NT2/D1 (cell line): Measurements from ENCODE around the gene NPC2.

Source experiments
- DNase-seq: peaks from one replicate; pipeline ENCODE4 v3.0.0-alpha.2; 2011; ENCODE audit warnings: low read depth, low spot score
- H3K27me3 ChIP-seq: 2 replicates; pipeline ENCODE4 v1.6.0; 2011; ENCODE audit warnings: mild to moderate bottlenecking; ENCODE audit not compliant: insufficient read length, insufficient read depth
- H3K36me3 ChIP-seq: 2 replicates; pipeline ENCODE4 v1.6.1; 2011; ENCODE audit warnings: mild to moderate bottlenecking, low read length, mixed read lengths; ENCODE audit not compliant: insufficient read depth, insufficient read length
- H3K4me1 ChIP-seq: 2 replicates; pipeline ENCODE4 v1.5.1; 2011; ENCODE audit not compliant: insufficient read depth, insufficient read length
- H3K4me3 ChIP-seq: 2 replicates; pipeline ENCODE4 v1.5.1; 2011; ENCODE audit warnings: low read depth; ENCODE audit not compliant: insufficient read length
- H3K9ac ChIP-seq: 2 replicates; pipeline ENCODE4 v1.6.0; 2011; ENCODE audit warnings: low read depth; ENCODE audit not compliant: insufficient read length
- H3K9me3 ChIP-seq: 2 replicates; pipeline ENCODE4 v1.5.1; 2011; ENCODE audit warnings: mild to moderate bottlenecking, low read length; ENCODE audit not compliant: insufficient read depth
- SUZ12 ChIP-seq: IDR thresholded peaks from 2 replicates; pipeline ENCODE4 v1.6.1; 2011; ENCODE audit not compliant: insufficient read length, insufficient read depth; ENCODE audit errors: extremely low read depth
- YY1 ChIP-seq: IDR thresholded peaks from 2 replicates; pipeline ENCODE4 v1.6.1; 2011; ENCODE audit not compliant: insufficient read length, insufficient read depth
- ZNF274 ChIP-seq: IDR thresholded peaks from 2 replicates; pipeline ENCODE4 v1.6.1; 2011; ENCODE audit warnings: mild to moderate bottlenecking, low read depth, low read length

The NPC2 gene

DNA sequence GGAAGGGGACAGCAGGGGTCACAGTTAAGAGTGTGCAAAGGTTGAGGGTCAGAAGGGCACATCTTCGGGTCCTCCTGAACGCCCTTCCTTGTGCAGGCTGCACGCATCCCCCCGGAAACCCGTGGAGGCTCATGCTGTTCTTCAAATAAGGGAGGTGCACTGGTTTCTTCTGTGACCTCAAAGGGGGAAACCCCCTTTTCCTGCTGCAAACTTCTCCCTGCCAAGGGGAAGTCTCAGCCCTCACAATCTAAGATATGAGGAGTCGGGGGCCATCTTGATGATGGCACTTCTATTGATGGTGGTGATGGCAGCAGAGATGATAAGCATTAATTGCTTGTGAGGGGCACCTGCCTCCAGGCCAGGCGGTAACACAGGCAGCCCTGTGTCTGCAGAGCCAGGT lies 40.5 kb upstream of the NPC2 start:
- Histone ChIP-seq H3K4me1 (no peaks in the 10 kb centered on the region), H3K9ac (no peak overlapping the region), H3K27me3 (no peaks in the 10 kb centered on the region), H3K9me3 (no peaks in the 10 kb centered on the region), H3K36me3 (no peaks in the 10 kb centered on the region), H3K4me3 (no peak overlapping the region)
- DNase-seq, result no peak
- no peak for TF ChIP-seq YY1
- TF ChIP-seq SUZ12, result no peak
- TF ChIP-seq ZNF274, result no peak

DNA sequence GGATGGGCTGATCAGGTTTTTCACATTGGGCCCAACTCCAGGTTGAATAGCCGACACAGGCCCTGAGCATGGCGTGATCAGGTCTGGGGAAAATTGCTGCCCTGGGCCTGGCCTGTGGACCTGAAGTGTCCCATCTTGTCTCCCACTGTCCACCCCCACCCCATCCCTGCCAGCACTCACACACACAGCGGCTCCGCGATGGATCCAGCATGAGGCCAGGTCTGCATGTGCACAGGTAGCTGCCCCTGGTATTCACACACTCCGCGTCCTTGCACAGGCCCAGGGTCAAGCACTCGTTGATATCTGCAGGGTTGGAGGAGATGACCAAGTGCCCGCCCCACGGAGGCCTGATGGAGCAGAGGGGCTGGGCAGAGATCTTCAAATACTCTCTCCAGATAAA lies 39.1 kb upstream of the NPC2 start:
- Histone ChIP-seq H3K4me1 (peaks cover 2% of the 10 kb centered on the region), H3K4me3 (no peak overlapping the region), H3K9me3 (no peaks in the 10 kb centered on the region), H3K36me3 (no peaks in the 10 kb centered on the region), H3K9ac (no peak overlapping the region), H3K27me3 (no peaks in the 10 kb centered on the region)
- TF ChIP-seq SUZ12 (no peak), ZNF274 (no peak), YY1 (no peak)
- no peak for DNase-seq

DNA sequence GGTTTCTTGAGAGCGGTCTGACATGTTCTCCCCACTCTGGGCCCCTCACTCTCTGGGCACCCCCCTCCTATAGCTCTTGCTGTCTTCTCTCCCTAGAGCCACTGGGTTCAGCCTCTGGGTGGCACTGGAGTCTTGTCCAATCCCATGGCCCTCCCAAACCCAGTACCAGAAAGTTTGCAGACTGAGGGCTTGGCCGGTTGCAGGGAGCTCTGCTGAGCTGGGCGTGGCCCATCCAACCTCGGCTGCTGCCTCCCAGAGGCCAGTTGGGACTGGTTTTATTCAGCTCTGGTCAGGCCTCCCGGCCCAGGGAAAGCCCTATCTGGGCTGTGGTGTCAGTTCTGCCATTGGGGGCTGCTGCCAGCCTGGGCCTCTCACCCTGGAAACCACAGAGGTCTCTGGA lies 38.4 kb upstream of the NPC2 start:
- Histone ChIP-seq H3K4me1 (peaks cover 3% of the 10 kb centered on the region), H3K9ac (no peak overlapping the region), H3K4me3 (no peak overlapping the region), H3K36me3 (no peaks in the 10 kb centered on the region), H3K27me3 (no peaks in the 10 kb centered on the region), H3K9me3 (no peaks in the 10 kb centered on the region)
- no peak for TF ChIP-seq ZNF274
- no peak for TF ChIP-seq SUZ12
- TF ChIP-seq YY1, result no peak
- DNase-seq, result peak; percentile 16

DNA sequence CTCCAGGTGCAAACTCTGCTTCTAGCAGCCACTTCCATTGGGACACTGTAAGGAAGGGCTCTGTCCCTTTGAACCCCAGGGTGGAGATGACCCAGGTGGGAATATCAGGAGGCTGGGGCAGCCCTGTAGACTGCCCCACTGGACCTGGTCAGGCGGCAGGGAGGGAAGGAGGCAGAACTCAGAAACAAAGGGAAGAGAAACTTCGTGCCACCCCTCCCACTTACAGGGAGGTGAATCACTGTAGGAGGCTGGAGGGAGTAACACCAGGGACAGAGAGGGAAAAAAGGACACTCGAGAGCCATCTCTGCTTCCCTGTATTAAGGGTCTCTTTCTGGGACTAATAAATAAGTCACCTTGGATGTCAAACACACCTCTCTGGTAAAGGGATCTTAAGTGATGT lies 37.9 kb upstream of the NPC2 start:
- TF ChIP-seq ZNF274 (no peak), SUZ12 (no peak), YY1 (no peak)
- Histone ChIP-seq H3K36me3 (no peaks in the 10 kb centered on the region), H3K9ac (no peak overlapping the region), H3K27me3 (no peaks in the 10 kb centered on the region), H3K9me3 (no peaks in the 10 kb centered on the region), H3K4me1 (peaks cover 3% of the 10 kb centered on the region), H3K4me3 (no peak overlapping the region)
- DNase-seq, result no peak

DNA sequence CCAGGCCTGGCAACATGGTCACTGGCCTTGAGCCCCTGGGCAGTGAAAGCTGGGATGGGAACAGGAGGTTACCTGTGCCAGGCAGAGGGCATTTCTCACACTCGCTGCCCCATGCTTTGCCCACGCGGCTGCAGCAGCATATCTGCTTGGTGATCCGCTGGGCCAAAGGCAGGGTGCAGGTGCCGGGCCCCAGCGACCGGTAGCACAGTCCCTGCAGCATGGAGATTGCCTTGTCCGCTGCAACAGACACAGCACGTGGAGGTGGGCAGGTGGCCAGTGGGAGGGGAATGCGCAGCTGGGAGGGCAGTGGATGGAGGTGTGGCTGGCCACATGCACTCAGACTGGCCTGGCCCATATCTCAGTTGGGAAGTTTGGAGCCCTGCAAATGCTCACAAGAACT lies 35.8 kb upstream of the NPC2 start:
- TF ChIP-seq SUZ12, result no peak
- TF ChIP-seq YY1, result no peak
- TF ChIP-seq ZNF274, result no peak

DNA sequence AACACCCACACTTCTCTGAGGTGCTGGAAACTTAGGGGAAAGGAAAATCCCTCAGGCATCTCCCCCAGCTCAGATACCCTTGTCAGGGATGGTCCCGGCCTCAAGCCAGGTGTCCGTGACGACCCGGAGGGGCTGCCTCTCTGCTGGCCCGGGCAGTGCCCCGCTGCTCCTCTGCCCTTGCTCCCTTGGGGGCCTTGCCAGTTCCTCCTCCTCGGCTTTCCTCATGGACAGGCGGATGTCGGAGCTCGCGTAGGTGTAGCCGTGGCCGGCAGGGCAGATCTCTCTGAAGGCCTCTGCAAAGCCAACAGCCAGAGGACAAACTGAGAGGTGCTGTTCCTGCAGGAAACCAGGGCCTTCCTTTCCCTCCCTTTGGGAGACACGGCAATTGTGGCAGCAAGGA lies 35.3 kb upstream of the NPC2 start:
- Histone ChIP-seq H3K27me3 (no peaks in the 10 kb centered on the region), H3K9me3 (no peaks in the 10 kb centered on the region), H3K4me3 (no peak overlapping the region), H3K4me1 (peaks cover 5% of the 10 kb centered on the region), H3K9ac (no peak overlapping the region), H3K36me3 (no peaks in the 10 kb centered on the region)
- DNase-seq, result no peak
- TF ChIP-seq SUZ12, result no peak
- no peak for TF ChIP-seq ZNF274
- no peak for TF ChIP-seq YY1

More for the DNA sequence above, 35.8 kb upstream of the NPC2 start:
- no peak for DNase-seq
- Histone ChIP-seq H3K9ac (no peak overlapping the region), H3K36me3 (no peaks in the 10 kb centered on the region), H3K9me3 (no peaks in the 10 kb centered on the region), H3K27me3 (no peaks in the 10 kb centered on the region), H3K4me1 (peaks cover 5% of the 10 kb centered on the region), H3K4me3 (no peak overlapping the region)

DNA sequence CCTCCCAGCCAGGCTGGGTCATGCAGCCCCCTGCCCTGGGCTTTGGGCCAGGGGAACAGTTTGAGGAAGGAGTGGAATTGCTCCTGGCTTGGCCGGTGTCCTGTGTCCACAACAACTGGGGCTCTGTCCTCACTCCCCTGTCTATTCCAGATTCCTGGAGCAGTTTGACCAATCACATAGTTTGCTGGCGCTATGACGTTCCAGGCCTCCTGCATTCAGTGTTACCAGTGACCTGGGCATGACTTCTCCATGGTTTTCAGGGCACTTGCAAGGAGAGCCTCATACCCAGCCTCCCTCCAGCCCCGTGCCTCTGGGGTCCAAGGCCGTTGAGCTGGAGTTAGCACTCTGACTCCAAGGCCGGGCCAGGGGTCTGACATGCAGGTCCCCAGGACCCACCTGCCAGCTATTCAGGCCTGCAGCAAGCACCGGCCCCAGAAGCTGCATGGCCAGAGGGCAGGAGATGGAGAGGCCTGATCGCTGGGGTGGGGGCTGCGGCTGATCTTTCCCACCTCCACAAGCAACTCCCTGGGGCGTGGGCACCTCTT lies 34.7 kb upstream of the NPC2 start:
- Histone ChIP-seq H3K4me3 (no peak overlapping the region), H3K4me1 (peaks cover 5% of the 10 kb centered on the region), H3K36me3 (no peaks in the 10 kb centered on the region), H3K9ac (no peak overlapping the region), H3K9me3 (no peaks in the 10 kb centered on the region), H3K27me3 (no peaks in the 10 kb centered on the region)
- no peak for DNase-seq
- TF ChIP-seq YY1 (no peak), SUZ12 (no peak), ZNF274 (no peak)
